ENCODE results near the gene ENPP7. TPM values are rescaled to one million over a fixed set of nuclear protein-coding genes. Genes with fewer than 3 reads are reported as not detected.

Gene ENPP7
- total RNA-seq, 1 experiment from 2014 or later: not detected

DNA sequence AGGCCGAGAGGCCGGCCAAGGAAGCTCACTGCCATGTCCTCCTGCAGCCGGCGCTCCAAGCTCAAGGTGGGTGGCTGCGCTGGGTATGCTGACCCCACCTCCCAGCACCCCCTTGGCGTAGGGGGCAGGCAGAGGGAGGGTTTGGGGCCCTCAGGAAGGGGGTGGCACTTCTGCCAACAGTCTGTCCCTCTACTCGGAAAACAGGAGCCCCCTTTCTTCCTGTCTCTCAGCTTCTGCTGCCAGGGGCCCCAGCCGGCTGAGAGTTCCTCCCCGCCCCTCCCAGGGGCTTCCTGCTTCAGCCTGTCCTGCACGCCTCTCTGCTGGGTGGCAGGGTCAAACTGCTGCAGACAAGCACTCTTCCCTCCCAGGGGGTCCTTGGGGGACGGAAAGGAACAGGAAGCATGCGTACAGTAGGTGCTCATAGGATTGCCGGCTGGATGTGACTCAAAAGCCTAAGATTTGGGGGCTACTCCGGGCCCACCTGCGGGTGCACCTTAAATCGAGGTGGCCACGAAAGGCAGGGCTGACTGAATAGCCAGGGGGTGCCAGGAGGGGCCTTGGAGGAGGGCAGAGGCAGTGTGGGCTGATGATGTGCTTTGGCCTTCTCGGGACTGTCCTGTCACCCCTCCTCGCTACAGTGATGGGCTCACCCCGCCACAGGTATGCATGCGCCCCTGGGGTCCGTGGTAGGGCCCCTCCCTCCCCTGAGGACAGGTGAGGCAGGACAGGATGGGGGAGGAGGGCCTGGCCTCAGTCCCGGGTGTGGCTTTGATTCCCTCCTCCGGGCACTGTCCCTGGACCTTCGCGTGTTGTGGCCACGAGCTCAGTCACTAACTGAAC is 51.2 kb downstream of the ENPP7 start:
- Histone ChIP-seq H3K79me2 (ENCODE audit: insufficient read depth, low read length) (peaks cover 16% of the 10 kb centered on the region), H3K9ac (ENCODE audit: low read length) (no peak overlapping the region), H3K36me3 (ENCODE audit: control insufficient read depth in 1 of 2, insufficient read depth in 2 of 2, low read length in 2 of 2) (peaks cover 18 to 22% of the 10 kb centered on the region in 2 experiments; a peak in 3 of 4 replicates), H3K9me3 (ENCODE audit: control insufficient read depth in 1 of 2, insufficient read depth in 1 of 2, low read depth in 1 of 2, low read length in 2 of 2) (no peaks in the 10 kb centered on the region), H2AFZ (ENCODE audit: low read depth, low read length, poor library complexity, severe bottlenecking) (no peak overlapping the region), H3K27ac (ENCODE audit: low read depth, low read length) (no peak overlapping the region), H3K4me1 (ENCODE audit: control insufficient read depth in 1 of 2, insufficient read depth in 2 of 2, low read length in 2 of 2) (peaks cover 12 to 27% of the 10 kb centered on the region in 2 experiments), H4K20me1 (ENCODE audit: insufficient read depth) (no peaks in the 10 kb centered on the region), H3K4me2 (ENCODE audit: low read length) (no peak overlapping the region), H3K9me2 (ENCODE audit: insufficient read depth) (no peaks in the 10 kb centered on the region), H3K27me3 (ENCODE audit: insufficient read depth, low read length) (peaks cover 1% of the 10 kb centered on the region; the same call in 1 of the 2 replicates), H3K4me3 (replicated peaks in 1 of 2; ENCODE audit: low read depth in 1 of 2, low read length in 2 of 2) (no peak overlapping the region)
- RAD21 ChIA-PET (ENCODE audit: low non-redundant PET in 1 of 2, low total read pairs in 2 of 2, uncharacterized antibody in 2 of 2, unreplicated experiment in 2 of 2): no interaction called here
- BruUV-seq (replicated peaks): no TSS peak
- ATAC-seq: no peak
- CTCF ChIA-PET: no interaction called here
- POLR2A ChIA-PET: no interaction called here
- DNase-seq (ENCODE audit: low read depth, low spot score): no peak
- intact Hi-C loops (cut with micrococcal nuclease): no loop called here
- TF ChIP-seq RAD21 (IDR thresholded peaks at IDR 0.05; ENCODE audit: low read depth) (no peak), SP1 (IDR thresholded peaks at IDR 0.05; ENCODE audit: low read depth) (no peak), SIN3A (IDR thresholded peaks at IDR 0.05; ENCODE audit: low read depth) (no peak), EZH2phosphoT487 (IDR thresholded peaks at IDR 0.05; ENCODE audit: borderline replicate concordance) (no peak), FOSL1 (IDR thresholded peaks at IDR 0.05; ENCODE audit: low read depth) (no peak), ZFX (IDR thresholded peaks at IDR 0.05) (no peak), CBX3 (IDR thresholded peaks at IDR 0.05; ENCODE audit: low read depth) (no peak), ZNF274 (IDR thresholded peaks at IDR 0.05; ENCODE audit: low read depth, low read length) (no peak), ELF1 (IDR thresholded peaks at IDR 0.05; ENCODE audit: borderline replicate concordance, low read depth) (no peak), POLR2AphosphoS5 (IDR thresholded peaks at IDR 0.05; ENCODE audit: low read depth, low read length) (no peak), POLR2A (IDR thresholded peaks at IDR 0.05; ENCODE audit: borderline replicate concordance, extremely low read depth, insufficient read depth, insufficient read length) (no peak), TCF7L2 (IDR thresholded peaks at IDR 0.05; ENCODE audit: borderline replicate concordance, extremely low read depth, insufficient read depth, insufficient read length) (no peak), YY1 (IDR thresholded peaks at IDR 0.05; ENCODE audit: extremely low read depth, insufficient replicate concordance, low read depth, low read length) (no peak), SRF (IDR thresholded peaks at IDR 0.05; ENCODE audit: low read depth) (no peak), EZH2 (IDR thresholded peaks at IDR 0.05) (no peak)
- TF ChIP-seq, protein P1, sequence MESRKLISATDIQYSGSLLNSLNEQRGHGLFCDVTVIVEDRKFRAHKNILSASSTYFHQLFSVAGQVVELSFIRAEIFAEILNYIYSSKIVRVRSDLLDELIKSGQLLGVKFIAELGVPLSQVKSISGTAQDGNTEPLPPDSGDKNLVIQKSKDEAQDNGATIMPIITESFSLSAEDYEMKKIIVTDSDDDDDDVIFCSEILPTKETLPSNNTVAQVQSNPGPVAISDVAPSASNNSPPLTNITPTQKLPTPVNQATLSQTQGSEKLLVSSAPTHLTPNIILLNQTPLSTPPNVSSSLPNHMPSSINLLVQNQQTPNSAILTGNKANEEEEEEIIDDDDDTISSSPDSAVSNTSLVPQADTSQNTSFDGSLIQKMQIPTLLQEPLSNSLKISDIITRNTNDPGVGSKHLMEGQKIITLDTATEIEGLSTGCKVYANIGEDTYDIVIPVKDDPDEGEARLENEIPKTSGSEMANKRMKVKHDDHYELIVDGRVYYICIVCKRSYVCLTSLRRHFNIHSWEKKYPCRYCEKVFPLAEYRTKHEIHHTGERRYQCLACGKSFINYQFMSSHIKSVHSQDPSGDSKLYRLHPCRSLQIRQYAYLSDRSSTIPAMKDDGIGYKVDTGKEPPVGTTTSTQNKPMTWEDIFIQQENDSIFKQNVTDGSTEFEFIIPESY (IDR thresholded peaks at IDR 0.05; ENCODE audit: extremely low read depth, insufficient replicate concordance, low read length): no peak
- TF ChIP-seq, protein P2, sequence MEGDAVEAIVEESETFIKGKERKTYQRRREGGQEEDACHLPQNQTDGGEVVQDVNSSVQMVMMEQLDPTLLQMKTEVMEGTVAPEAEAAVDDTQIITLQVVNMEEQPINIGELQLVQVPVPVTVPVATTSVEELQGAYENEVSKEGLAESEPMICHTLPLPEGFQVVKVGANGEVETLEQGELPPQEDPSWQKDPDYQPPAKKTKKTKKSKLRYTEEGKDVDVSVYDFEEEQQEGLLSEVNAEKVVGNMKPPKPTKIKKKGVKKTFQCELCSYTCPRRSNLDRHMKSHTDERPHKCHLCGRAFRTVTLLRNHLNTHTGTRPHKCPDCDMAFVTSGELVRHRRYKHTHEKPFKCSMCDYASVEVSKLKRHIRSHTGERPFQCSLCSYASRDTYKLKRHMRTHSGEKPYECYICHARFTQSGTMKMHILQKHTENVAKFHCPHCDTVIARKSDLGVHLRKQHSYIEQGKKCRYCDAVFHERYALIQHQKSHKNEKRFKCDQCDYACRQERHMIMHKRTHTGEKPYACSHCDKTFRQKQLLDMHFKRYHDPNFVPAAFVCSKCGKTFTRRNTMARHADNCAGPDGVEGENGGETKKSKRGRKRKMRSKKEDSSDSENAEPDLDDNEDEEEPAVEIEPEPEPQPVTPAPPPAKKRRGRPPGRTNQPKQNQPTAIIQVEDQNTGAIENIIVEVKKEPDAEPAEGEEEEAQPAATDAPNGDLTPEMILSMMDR (IDR thresholded peaks at IDR 0.05 in 2 of 3, conservative IDR thresholded peaks at IDR 0.05 in 1 of 3; ENCODE audit: borderline replicate concordance in 1 of 3, insufficient read depth in 1 of 3, low read depth in 2 of 3, low read length in 2 of 3): no peak
- TF ChIP-seq, protein P3, sequence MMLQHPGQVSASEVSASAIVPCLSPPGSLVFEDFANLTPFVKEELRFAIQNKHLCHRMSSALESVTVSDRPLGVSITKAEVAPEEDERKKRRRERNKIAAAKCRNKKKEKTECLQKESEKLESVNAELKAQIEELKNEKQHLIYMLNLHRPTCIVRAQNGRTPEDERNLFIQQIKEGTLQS (IDR thresholded peaks at IDR 0.05): no peak
- TF ChIP-seq, protein P4, sequence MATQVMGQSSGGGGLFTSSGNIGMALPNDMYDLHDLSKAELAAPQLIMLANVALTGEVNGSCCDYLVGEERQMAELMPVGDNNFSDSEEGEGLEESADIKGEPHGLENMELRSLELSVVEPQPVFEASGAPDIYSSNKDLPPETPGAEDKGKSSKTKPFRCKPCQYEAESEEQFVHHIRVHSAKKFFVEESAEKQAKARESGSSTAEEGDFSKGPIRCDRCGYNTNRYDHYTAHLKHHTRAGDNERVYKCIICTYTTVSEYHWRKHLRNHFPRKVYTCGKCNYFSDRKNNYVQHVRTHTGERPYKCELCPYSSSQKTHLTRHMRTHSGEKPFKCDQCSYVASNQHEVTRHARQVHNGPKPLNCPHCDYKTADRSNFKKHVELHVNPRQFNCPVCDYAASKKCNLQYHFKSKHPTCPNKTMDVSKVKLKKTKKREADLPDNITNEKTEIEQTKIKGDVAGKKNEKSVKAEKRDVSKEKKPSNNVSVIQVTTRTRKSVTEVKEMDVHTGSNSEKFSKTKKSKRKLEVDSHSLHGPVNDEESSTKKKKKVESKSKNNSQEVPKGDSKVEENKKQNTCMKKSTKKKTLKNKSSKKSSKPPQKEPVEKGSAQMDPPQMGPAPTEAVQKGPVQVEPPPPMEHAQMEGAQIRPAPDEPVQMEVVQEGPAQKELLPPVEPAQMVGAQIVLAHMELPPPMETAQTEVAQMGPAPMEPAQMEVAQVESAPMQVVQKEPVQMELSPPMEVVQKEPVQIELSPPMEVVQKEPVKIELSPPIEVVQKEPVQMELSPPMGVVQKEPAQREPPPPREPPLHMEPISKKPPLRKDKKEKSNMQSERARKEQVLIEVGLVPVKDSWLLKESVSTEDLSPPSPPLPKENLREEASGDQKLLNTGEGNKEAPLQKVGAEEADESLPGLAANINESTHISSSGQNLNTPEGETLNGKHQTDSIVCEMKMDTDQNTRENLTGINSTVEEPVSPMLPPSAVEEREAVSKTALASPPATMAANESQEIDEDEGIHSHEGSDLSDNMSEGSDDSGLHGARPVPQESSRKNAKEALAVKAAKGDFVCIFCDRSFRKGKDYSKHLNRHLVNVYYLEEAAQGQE (IDR thresholded peaks at IDR 0.05; ENCODE audit: low read depth): no peak
